ENCODE data around the gene GPR65.
A peak's percentile ranks its signal among the peaks of the same experiment; 100 is the strongest.
"Not testable (repeated sequence)": the region's sequence is repeated elsewhere in the genome, so short reads cannot be mapped to it uniquely, and the experiment has no call there.

GPR65 gene

DNA sequence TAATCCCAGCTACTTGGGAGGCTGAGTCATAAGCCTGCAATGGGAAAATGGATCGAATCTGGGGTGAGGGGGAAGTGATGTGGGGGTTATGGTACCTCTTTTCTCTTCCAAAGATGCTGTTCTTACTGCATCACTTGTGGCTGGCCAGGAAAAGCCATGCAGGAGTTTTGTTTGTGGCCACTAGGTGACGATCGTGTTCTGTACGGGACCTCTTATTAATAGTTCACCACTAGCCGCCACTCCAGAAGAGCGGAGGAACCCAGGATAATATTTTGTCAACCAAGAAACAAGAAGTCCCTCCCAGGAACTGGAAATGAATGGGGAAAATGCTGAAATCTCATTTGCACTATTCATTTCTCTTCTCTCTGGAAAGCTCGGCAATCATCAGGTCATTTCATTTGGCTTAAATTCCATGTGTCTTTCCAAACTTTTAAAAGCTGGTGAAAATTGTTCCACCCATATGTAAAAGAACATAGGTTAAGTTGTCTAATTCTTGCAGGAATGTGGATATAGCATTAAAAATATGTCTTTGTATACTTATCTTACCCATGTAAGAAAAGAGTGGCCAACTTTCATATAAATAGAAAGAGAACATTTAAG is 8.9 kb downstream of the GPR65 start:
- no peaks in the 10 kb centered on the region for H3K27me3 Mint-ChIP-seq
- no peaks in the 10 kb centered on the region for H3K9me3 Mint-ChIP-seq
- H3K36me3 Mint-ChIP-seq (ENCODE audit: low read depth): peaks cover 75% of the 10 kb centered on the region
- peaks cover 72% of the 10 kb centered on the region for H3K4me1 Mint-ChIP-seq (ENCODE audit: low read depth)
- no peak overlapping the region for H3K4me3 Mint-ChIP-seq
- DNase-seq: no peak
- H3K27ac Mint-ChIP-seq: peak overlapping the region; percentile 81

DNA sequence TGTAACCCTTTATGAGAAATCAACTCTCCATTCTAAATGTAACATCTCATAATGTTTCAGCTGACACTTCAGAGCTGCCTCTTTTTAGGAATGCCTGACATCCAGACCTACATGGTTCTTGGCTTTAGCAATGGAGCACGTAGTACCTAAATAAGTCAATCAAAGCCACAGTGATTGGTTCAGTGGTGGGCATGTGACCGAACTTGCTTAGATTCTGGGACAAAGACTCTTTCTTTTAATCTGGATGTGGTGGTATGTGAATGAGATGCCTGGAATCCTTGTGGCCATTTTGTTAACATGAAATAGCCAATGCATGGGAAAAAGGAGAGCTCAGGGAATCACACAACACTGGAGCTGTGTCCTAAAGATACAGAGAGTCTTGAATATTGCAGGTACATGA is 11.8 kb downstream of the GPR65 start:
- peak overlapping the region; percentile 41 for H3K27ac Mint-ChIP-seq
- no peak overlapping the region for H3K4me3 Mint-ChIP-seq
- peaks cover 53% of the 10 kb centered on the region for H3K36me3 Mint-ChIP-seq (ENCODE audit: low read depth)
- no peaks in the 10 kb centered on the region for H3K9me3 Mint-ChIP-seq
- peaks cover 57% of the 10 kb centered on the region for H3K4me1 Mint-ChIP-seq (ENCODE audit: low read depth)
- no peak for DNase-seq
- no peaks in the 10 kb centered on the region for H3K27me3 Mint-ChIP-seq

DNA sequence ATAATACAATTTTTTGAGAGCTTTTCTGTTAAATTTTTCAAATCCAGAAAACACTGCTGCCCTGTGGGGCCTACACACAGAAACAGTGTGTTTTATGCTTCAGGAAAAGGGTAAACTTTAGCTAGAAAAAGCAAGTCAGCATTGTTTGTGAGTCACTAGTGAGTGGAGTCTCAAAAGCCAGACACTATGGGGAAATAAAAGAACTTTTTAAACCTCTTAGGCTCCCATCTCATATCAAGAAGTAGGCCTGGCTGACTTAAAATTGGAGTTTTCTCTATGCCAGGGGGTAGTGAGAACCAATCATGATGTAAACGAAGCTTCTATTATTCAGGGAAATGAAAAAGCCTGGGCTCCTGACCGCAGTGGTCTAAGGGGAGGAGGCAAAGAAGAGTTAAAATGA is 12.6 kb downstream of the GPR65 start:
- peaks cover 46% of the 10 kb centered on the region for H3K36me3 Mint-ChIP-seq (ENCODE audit: low read depth)
- H3K4me3 Mint-ChIP-seq: no peak overlapping the region
- H3K27me3 Mint-ChIP-seq: no peaks in the 10 kb centered on the region
- DNase-seq: no peak
- H3K27ac Mint-ChIP-seq: no peak overlapping the region
- no peaks in the 10 kb centered on the region for H3K9me3 Mint-ChIP-seq
- H3K4me1 Mint-ChIP-seq (ENCODE audit: low read depth): peaks cover 49% of the 10 kb centered on the region

DNA sequence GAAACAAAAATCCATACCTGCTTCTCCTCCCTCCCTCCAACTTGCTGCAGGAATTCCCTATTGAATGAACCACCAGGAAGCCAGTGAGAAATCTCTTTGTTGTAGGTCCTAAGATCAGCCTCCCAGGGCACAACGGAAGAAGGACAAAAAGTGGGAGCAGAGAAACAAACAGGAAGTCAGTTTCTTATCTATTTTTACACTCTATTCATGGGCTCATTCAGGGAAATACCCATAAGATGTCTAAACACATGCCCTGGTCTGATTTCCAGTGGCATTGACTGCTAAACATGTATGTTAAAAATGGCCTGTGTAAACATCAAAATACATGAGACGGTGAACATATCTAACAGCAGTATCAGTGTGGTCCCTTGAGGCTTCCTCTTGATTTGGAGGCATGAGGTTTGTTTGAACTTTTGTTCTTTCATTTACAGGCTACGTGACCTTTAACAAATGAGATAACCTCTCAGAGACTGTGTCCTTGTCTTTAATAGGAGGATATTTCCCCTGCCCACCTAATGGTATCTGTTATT is 18.8 kb downstream of the GPR65 start:
- peaks cover 6% of the 10 kb centered on the region for H3K36me3 Mint-ChIP-seq (ENCODE audit: low read depth)
- no peak overlapping the region for H3K4me3 Mint-ChIP-seq
- H3K9me3 Mint-ChIP-seq: no peaks in the 10 kb centered on the region
- H3K27me3 Mint-ChIP-seq: no peaks in the 10 kb centered on the region
- DNase-seq: no peak
- peaks cover 69% of the 10 kb centered on the region for H3K4me1 Mint-ChIP-seq (ENCODE audit: low read depth)
- peak overlapping the region; percentile 85 for H3K27ac Mint-ChIP-seq

DNA sequence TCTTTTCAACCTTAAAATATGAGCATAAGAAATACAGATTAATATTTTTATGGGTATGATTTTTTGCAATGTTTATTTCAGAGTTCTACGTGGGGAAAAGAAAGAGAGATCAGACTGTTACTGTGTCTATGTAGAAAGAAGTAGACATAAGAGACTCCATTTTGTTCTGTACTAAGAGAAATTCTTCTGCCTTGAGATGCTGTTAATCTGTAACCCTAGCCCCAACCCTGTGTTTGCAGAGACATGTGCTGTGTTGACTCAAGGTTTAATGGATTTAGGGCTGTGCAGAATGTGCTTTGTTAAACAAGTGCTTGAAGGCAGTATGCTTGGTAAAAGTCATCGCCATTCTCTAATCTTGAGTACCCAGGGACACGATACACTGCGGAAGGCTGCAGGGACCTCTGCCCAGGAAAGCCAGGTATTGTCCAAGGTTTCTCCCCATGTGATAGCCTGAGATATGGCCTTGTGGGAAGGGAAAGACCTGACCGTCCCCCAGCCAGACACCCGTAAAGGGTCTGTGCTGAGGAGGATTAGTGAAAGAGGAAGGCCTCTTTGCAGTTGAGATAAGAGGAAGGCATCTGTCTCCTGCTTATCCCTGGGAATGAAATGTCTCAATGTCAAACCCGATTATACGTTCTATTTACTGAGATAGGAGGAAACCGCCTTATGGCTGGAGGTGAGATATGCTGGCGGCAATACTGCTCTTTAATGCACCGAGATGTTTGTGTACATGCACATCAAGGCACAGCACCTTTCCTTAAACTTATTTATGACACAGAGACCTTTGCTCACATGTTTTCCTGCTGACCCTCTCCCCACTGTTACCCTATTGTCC is 19.5 kb downstream of the GPR65 start:
- not testable (repeated sequence) for H3K27ac Mint-ChIP-seq; H3K36me3 Mint-ChIP-seq (ENCODE audit: low read depth); H3K4me3 Mint-ChIP-seq; H3K27me3 Mint-ChIP-seq; DNase-seq; H3K9me3 Mint-ChIP-seq
- peaks cover 71% of the 10 kb centered on the region for H3K4me1 Mint-ChIP-seq (ENCODE audit: low read depth)

DNA sequence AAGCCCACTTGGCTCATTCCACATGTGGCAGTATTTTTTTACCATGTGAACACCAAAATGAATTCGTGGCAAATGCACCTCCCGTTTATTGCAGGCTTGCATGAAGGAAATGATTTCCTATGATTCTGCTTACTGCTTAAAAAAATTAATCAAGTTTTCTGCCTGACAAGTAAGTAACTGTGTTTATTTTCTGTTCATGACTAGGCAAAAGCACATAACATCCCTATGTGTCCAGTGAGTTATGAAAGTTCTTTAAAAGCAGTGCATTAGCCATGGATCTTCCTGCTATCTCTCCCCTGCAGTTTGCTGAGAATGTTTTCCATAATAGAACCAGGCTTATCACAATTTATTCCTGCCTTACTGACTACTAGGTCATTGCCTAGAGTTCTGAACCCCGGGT is 20.4 kb downstream of the GPR65 start:
- no peaks in the 10 kb centered on the region for H3K9me3 Mint-ChIP-seq
- H3K36me3 Mint-ChIP-seq (ENCODE audit: low read depth): no peaks in the 10 kb centered on the region
- H3K27me3 Mint-ChIP-seq: no peaks in the 10 kb centered on the region
- DNase-seq: no peak
- peaks cover 73% of the 10 kb centered on the region for H3K4me1 Mint-ChIP-seq (ENCODE audit: low read depth)
- H3K4me3 Mint-ChIP-seq: no peak overlapping the region
- no peak overlapping the region for H3K27ac Mint-ChIP-seq

DNA sequence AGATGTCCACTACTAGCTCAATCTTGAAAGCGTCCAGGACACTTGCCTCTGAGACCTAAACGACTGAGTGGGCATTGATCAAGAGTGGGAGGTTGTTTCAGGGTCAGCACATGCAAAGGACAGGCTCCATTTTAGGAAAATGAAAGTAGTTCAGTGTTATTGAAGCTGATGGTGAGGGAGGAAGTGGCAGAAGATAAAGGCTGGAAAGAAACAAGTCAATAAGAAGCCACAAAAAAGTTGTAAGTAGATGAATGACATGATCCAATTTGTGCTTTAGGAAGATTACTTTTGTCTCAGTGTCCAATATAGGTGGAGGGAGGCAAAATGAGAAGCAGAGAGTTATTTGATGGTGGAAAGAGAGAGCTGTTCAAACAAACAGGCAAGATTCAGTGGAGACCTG is 22.0 kb downstream of the GPR65 start:
- Mint-ChIP-seq H3K27ac (peak overlapping the region; percentile 81), H3K9me3 (no peaks in the 10 kb centered on the region), H3K4me1 (ENCODE audit: low read depth) (peaks cover 81% of the 10 kb centered on the region), H3K27me3 (no peaks in the 10 kb centered on the region), H3K4me3 (no peak overlapping the region), H3K36me3 (ENCODE audit: low read depth) (no peaks in the 10 kb centered on the region)
- no peak for DNase-seq

DNA sequence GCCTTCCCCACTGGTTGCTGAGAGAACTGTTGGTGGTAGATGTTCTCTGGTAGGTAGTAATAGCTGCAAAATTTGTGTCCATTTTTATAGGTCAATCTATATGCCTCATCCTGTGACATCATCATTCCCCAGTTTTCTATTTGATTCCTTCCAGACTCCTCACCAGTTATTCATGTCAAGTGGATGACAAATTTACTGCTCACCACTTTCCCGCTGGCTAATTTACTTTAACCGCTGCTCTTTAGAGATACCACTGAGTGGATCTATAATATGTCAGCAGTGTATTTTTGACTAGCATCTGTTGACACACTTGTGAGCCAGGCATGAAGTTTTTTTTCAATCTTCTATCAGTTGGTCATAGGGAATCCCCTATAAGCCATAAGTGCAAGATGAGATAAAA is 24.6 kb downstream of the GPR65 start:
- peaks cover 64% of the 10 kb centered on the region for H3K4me1 Mint-ChIP-seq (ENCODE audit: low read depth)
- H3K9me3 Mint-ChIP-seq: no peaks in the 10 kb centered on the region
- no peaks in the 10 kb centered on the region for H3K36me3 Mint-ChIP-seq (ENCODE audit: low read depth)
- peak overlapping the region; percentile 63 for H3K27ac Mint-ChIP-seq
- H3K27me3 Mint-ChIP-seq: no peaks in the 10 kb centered on the region
- H3K4me3 Mint-ChIP-seq: no peak overlapping the region
- no peak for DNase-seq

DNA sequence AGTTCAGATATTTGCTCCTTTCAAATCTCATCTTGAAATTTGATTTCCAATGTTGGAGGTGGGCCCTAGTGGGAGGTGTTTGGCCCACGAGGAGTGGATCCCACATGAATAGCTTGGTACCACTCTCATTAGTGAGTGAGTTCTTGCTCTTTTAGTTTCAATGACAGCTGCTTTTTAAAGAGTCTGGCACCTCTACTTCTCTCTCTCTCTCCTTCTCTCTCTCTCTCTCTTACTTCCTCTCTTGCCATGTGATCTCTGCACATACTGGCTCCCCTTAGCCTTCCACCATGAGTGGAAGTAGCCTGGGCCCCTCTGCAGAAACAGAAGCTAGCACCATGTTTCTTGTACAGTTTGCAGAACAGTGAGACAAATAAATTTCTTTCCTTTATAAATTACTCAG is 25.1 kb downstream of the GPR65 start:
- no peaks in the 10 kb centered on the region for H3K9me3 Mint-ChIP-seq
- peak overlapping the region; percentile 53 for H3K27ac Mint-ChIP-seq
- H3K27me3 Mint-ChIP-seq: no peaks in the 10 kb centered on the region
- no peaks in the 10 kb centered on the region for H3K36me3 Mint-ChIP-seq (ENCODE audit: low read depth)
- DNase-seq: no peak
- no peak overlapping the region for H3K4me3 Mint-ChIP-seq
- peaks cover 58% of the 10 kb centered on the region for H3K4me1 Mint-ChIP-seq (ENCODE audit: low read depth)

DNA sequence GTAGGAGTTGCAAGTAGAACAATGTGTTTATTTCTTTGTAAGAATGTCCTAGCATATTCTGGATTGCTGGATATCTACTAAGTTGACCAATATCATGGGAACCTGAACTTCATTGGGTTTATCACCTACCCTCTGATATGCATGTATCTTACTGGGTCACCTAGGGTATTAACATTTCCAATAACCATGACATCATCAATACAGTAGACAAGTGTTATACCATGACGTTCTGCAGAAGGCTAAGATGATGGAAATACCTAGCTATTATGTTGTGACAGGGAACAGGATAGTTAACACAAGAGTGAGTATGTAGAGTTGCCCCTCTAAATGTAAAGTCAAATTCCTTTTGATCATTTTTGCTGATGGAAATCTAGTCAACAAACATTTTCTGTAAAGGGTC is 26.0 kb downstream of the GPR65 start:
- Mint-ChIP-seq H3K9me3 (no peaks in the 10 kb centered on the region), H3K27ac (no peak overlapping the region), H3K36me3 (ENCODE audit: low read depth) (no peaks in the 10 kb centered on the region), H3K4me3 (no peak overlapping the region), H3K27me3 (no peaks in the 10 kb centered on the region), H3K4me1 (ENCODE audit: low read depth) (peaks cover 51% of the 10 kb centered on the region)
- no peak for DNase-seq

DNA sequence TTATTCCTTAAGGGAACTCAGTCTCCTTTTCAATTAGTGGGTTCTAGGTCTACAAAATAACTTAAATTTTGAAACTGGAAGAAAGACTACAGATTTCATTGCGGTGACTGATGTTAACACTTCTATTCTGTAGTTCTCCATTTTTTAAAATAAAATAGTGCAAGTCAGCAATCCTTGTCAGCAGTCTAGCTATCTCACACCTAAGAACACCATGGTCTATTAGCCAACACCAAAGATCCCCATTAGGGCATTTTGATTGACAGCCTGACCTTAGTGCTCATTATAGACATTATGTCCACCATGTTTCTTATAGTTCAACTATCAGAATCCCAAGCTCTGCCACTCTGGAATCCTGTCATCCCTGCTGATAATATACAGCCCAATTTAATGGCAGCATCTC is 27.4 kb downstream of the GPR65 start:
- H3K27ac Mint-ChIP-seq: no peak overlapping the region
- H3K36me3 Mint-ChIP-seq (ENCODE audit: low read depth): no peaks in the 10 kb centered on the region
- no peaks in the 10 kb centered on the region for H3K9me3 Mint-ChIP-seq
- peaks cover 37% of the 10 kb centered on the region for H3K4me1 Mint-ChIP-seq (ENCODE audit: low read depth)
- DNase-seq: no peak
- no peak overlapping the region for H3K4me3 Mint-ChIP-seq
- no peaks in the 10 kb centered on the region for H3K27me3 Mint-ChIP-seq

DNA sequence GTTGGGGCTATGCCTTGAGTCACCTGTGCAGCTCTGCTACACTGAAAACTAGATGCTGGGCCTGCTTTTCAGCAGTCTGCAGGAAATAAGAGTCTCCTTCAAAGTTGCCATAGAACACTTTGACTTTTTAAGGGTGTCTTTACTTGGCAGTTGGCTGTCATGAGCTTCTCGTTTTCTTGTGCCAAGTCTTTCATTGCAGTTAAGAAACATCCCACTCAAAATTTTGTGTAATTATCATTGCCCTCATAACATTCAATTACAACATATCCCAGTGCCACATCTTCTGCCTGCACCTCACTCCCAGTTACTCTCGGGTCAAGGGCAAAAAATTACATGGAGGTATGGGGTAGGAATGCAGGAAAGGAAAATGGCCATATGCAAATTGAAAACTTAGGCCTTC is 29.1 kb downstream of the GPR65 start:
- Mint-ChIP-seq H3K27me3 (no peaks in the 10 kb centered on the region), H3K4me1 (ENCODE audit: low read depth) (peaks cover 34% of the 10 kb centered on the region), H3K27ac (no peak overlapping the region), H3K4me3 (no peak overlapping the region), H3K9me3 (no peaks in the 10 kb centered on the region), H3K36me3 (ENCODE audit: low read depth) (no peaks in the 10 kb centered on the region)
- DNase-seq: no peak

DNA sequence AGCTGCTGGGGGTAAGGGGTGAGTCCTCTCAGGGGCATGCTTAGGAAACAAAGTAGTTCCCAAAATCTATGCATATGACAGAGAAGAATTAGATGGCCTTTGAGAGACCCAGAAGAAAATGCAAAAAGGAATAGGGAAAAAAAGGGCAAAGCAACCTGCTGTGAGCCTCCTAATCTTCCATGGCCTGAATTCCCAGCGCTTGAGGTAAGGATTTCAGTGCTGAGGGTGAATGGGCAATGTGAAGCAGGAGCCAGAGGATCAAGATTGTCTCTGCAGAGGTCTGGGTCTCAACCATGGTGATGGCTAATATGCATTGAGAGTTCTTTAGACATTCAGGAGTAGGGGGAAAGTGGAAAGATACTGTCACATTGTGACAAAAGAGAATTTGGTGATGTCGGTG is 31.5 kb downstream of the GPR65 start:
- Mint-ChIP-seq H3K27me3 (no peaks in the 10 kb centered on the region), H3K36me3 (ENCODE audit: low read depth) (no peaks in the 10 kb centered on the region), H3K9me3 (no peaks in the 10 kb centered on the region), H3K27ac (no peak overlapping the region), H3K4me3 (no peak overlapping the region), H3K4me1 (ENCODE audit: low read depth) (peaks cover 15% of the 10 kb centered on the region)
- DNase-seq: no peak

DNA sequence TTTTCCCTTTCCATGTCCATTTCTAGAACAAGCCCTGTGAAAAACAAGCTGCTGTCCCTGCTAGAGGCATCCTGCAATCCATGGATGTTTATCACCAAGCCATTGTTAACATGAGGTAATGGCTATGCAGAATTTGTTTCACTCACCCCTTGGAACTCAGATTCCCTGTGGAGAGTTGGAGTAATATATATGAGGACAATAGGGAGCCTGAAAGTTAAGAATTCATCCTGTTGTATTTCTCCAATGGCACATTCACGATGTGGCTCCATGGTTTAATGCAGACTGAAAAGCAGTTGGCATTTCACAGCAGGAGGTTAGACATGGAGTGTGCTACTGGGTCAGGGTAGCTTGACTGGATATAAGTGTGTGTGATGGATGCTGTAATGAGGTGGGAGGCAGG is 32.4 kb downstream of the GPR65 start:
- Mint-ChIP-seq H3K4me1 (ENCODE audit: low read depth) (peaks cover 12% of the 10 kb centered on the region), H3K27ac (no peak overlapping the region), H3K36me3 (ENCODE audit: low read depth) (no peaks in the 10 kb centered on the region), H3K27me3 (no peaks in the 10 kb centered on the region), H3K9me3 (no peaks in the 10 kb centered on the region), H3K4me3 (no peak overlapping the region)
- no peak for DNase-seq

DNA sequence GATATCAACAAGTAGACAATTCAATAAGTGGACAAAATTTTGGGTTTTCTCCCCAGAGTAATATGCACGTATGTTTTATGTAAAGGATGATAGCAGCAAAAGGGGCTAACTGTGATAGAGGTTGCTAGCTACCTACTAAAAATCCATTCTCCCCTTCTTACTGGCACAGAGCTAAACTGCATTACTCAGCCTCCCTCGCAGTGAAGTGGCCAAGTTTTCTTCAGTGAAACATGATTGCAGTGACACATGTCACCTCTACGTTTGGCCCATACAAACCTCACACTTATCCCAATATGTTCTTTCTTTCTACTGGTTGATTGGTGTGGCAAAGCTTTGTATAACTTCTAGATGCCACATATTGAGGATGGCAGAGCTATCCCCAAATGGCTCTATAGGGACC is 34.3 kb downstream of the GPR65 start:
- H3K36me3 Mint-ChIP-seq (ENCODE audit: low read depth): no peaks in the 10 kb centered on the region
- no peaks in the 10 kb centered on the region for H3K9me3 Mint-ChIP-seq
- DNase-seq: no peak
- peaks cover 14% of the 10 kb centered on the region for H3K4me1 Mint-ChIP-seq (ENCODE audit: low read depth)
- no peak overlapping the region for H3K4me3 Mint-ChIP-seq
- no peaks in the 10 kb centered on the region for H3K27me3 Mint-ChIP-seq
- no peak overlapping the region for H3K27ac Mint-ChIP-seq

All from activated T-cell treated with anti-CD3 and anti-CD28 coated beads, Interleukin-2, amount 50 U/mL, for 24 hours (primary cell).